Measurements from ENCODE around the gene NUTF2. TPM values are rescaled to one million over a fixed set of nuclear protein-coding genes. Genes with fewer than 3 reads are reported as not detected.
A peak's percentile ranks its signal among the peaks of the same experiment; 100 is the strongest.

Gene NUTF2
- total and polyA plus RNA-seq, 7 experiments from 2014 or later: 34.7 to 125 (median 41.3) TPM

- Mint-ChIP-seq H3K27me3 (peaks cover 0 to 6% (median 0%) of the 10 kb centered on the region in 5 donors), H3K36me3 (no peaks in the 10 kb centered on the region), H3K27ac (no peak overlapping the region), H3K4me3 (no peak overlapping the region), H3K9me3 (no peaks in the 10 kb centered on the region), H3K4me1 (peaks cover 0 to 8% (median 6%) of the 10 kb centered on the region in 7 donors)
- H3K9me3 ChIP-seq (ENCODE audit: control insufficient read depth in 2 of 3, low read length in 3 of 3): no peaks in the 10 kb centered on the region
- H3K27ac ChIP-seq (ENCODE audit: low read depth, low read length): no peak overlapping the region
- no peaks in the 10 kb centered on the region for H3K4me1 ChIP-seq (ENCODE audit: control insufficient read depth in 2 of 2, insufficient read depth in 2 of 2, low read length in 2 of 2)
- ATAC-seq (no peak), DNase-seq (no peak)
- H3K36me3 ChIP-seq (ENCODE audit: control insufficient read depth in 2 of 3, insufficient read depth in 3 of 3, low read length in 3 of 3): no peaks in the 10 kb centered on the region
- intact Hi-C loops (cut with micrococcal nuclease): no loop called here
- ChIA-PET POLR2A (interaction anchor here (1.6 kb wide), 1 partner anchor 8 kb away, joined by 5 read pairs; the partner anchor contains the start of genes RANBP10 and TSNAXIP1), CTCF (interaction anchor here (1.0 to 4.0 kb wide), 6 partner anchors 13 to 114 kb away, joined by 3 to 29 read pairs (median 4); partner anchors contain the start of gene EDC4)
- H3K27me3 ChIP-seq (ENCODE audit: control insufficient read depth in 2 of 2, insufficient read depth in 2 of 2, low read length in 2 of 2): no peaks in the 10 kb centered on the region
- no peak overlapping the region for H3K4me3 ChIP-seq (ENCODE audit: low read length)
Measured at GRCh38 chr16:67814567-67814966, 32.2 kb upstream of the NUTF2 start.

GRCh38 chr16:67820608-67821259, 26.0 kb upstream of the NUTF2 start:
- H3K36me3 Mint-ChIP-seq: no peaks in the 10 kb centered on the region
- H3K4me3 ChIP-seq (ENCODE audit: low read length): no peak overlapping the region
- ChIA-PET POLR2A (interaction anchor here (0.6 kb wide), 1 partner anchor 523 kb away, joined by 3 read pairs; no protein-coding TSS in a partner anchor), CTCF (no interaction called here)
- H3K9me3 ChIP-seq (ENCODE audit: control insufficient read depth in 2 of 3, low read length in 3 of 3): no peaks in the 10 kb centered on the region
- H3K27ac Mint-ChIP-seq: no peak overlapping the region
- H3K4me1 ChIP-seq (ENCODE audit: control insufficient read depth in 2 of 2, insufficient read depth in 2 of 2, low read length in 2 of 2): no peaks in the 10 kb centered on the region
- no peak for DNase-seq
- ATAC-seq: no peak
- H3K27ac ChIP-seq (ENCODE audit: low read depth, low read length): no peak overlapping the region
- no peaks in the 10 kb centered on the region for H3K9me3 Mint-ChIP-seq
- H3K4me1 Mint-ChIP-seq: peaks cover 0 to 8% (median 6%) of the 10 kb centered on the region in 7 donors
- H3K4me3 Mint-ChIP-seq: no peak overlapping the region
- no peaks in the 10 kb centered on the region for H3K36me3 ChIP-seq (ENCODE audit: control insufficient read depth in 2 of 3, insufficient read depth in 3 of 3, low read length in 3 of 3)
- intact Hi-C loops (cut with micrococcal nuclease): no loop called here
- no peaks in the 10 kb centered on the region for H3K27me3 Mint-ChIP-seq
- H3K27me3 ChIP-seq (ENCODE audit: control insufficient read depth in 2 of 2, insufficient read depth in 2 of 2, low read length in 2 of 2): no peaks in the 10 kb centered on the region

GRCh38 chr16:67822511-67822910, 24.2 kb upstream of the NUTF2 start:
- H3K27me3 ChIP-seq (ENCODE audit: control insufficient read depth in 2 of 2, insufficient read depth in 2 of 2, low read length in 2 of 2): no peaks in the 10 kb centered on the region
- ATAC-seq (no peak), DNase-seq (no peak)
- H3K27ac ChIP-seq (ENCODE audit: low read depth, low read length): no peak overlapping the region
- intact Hi-C loops (cut with micrococcal nuclease): no loop called here
- H3K27ac Mint-ChIP-seq: peak overlapping the region in 1 of 9 donors; percentile 14
- H3K27me3 Mint-ChIP-seq: no peaks in the 10 kb centered on the region
- H3K4me1 ChIP-seq (ENCODE audit: control insufficient read depth in 2 of 2, insufficient read depth in 2 of 2, low read length in 2 of 2): no peaks in the 10 kb centered on the region
- no peak overlapping the region for H3K4me3 ChIP-seq (ENCODE audit: low read length)
- H3K36me3 ChIP-seq (ENCODE audit: control insufficient read depth in 2 of 3, insufficient read depth in 3 of 3, low read length in 3 of 3): peaks cover 0 to 4% (median 0%) of the 10 kb centered on the region in 3 experiments
- POLR2A ChIA-PET: no interaction called here
- peaks cover 0 to 1% (median 0%) of the 10 kb centered on the region in 5 donors for H3K36me3 Mint-ChIP-seq
- no peak overlapping the region for H3K4me3 Mint-ChIP-seq
- H3K9me3 Mint-ChIP-seq: no peaks in the 10 kb centered on the region
- CTCF ChIA-PET: no interaction called here
- H3K4me1 Mint-ChIP-seq: no peaks in the 10 kb centered on the region
- H3K9me3 ChIP-seq (ENCODE audit: control insufficient read depth in 2 of 3, low read length in 3 of 3): no peaks in the 10 kb centered on the region

GRCh38 chr16:67825119-67825518, 21.6 kb upstream of the NUTF2 start:
- Mint-ChIP-seq H3K4me1 (peaks cover 0 to 6% (median 0%) of the 10 kb centered on the region in 7 donors), H3K9me3 (no peaks in the 10 kb centered on the region), H3K27me3 (no peaks in the 10 kb centered on the region), H3K36me3 (peaks cover 3 to 8% (median 5%) of the 10 kb centered on the region in 5 donors), H3K27ac (no peak overlapping the region), H3K4me3 (no peak overlapping the region)
- Histone ChIP-seq H3K27ac (ENCODE audit: low read depth, low read length) (no peak overlapping the region), H3K36me3 (ENCODE audit: control insufficient read depth in 2 of 3, insufficient read depth in 3 of 3, low read length in 3 of 3) (peaks cover 0 to 30% (median 3%) of the 10 kb centered on the region in 3 experiments), H3K4me3 (ENCODE audit: low read length) (no peak overlapping the region), H3K9me3 (ENCODE audit: control insufficient read depth in 2 of 3, low read length in 3 of 3) (no peaks in the 10 kb centered on the region), H3K27me3 (ENCODE audit: control insufficient read depth in 2 of 2, insufficient read depth in 2 of 2, low read length in 2 of 2) (no peaks in the 10 kb centered on the region), H3K4me1 (ENCODE audit: control insufficient read depth in 2 of 2, insufficient read depth in 2 of 2, low read length in 2 of 2) (no peaks in the 10 kb centered on the region)
- ChIA-PET CTCF (no interaction called here), POLR2A (interaction anchor here (1.7 kb wide), 1 partner anchor 9 kb away, joined by 4 read pairs; no protein-coding TSS in a partner anchor)
- no peak for DNase-seq
- no peak for ATAC-seq
- intact Hi-C loops (cut with micrococcal nuclease): no loop called here

GRCh38 chr16:67825906-67826305, 20.8 kb upstream of the NUTF2 start:
- POLR2A ChIA-PET: interaction anchor here (0.5 to 1.7 kb wide), 3 partner anchors 9 to 33 kb away, joined by 3 to 4 read pairs (median 3); no protein-coding TSS in a partner anchor
- no peaks in the 10 kb centered on the region for H3K27me3 ChIP-seq (ENCODE audit: control insufficient read depth in 2 of 2, insufficient read depth in 2 of 2, low read length in 2 of 2)
- H3K9me3 Mint-ChIP-seq: no peaks in the 10 kb centered on the region
- H3K27ac ChIP-seq (ENCODE audit: low read depth, low read length): no peak overlapping the region
- peaks cover 0 to 38% (median 3%) of the 10 kb centered on the region in 3 experiments for H3K36me3 ChIP-seq (ENCODE audit: control insufficient read depth in 2 of 3, insufficient read depth in 3 of 3, low read length in 3 of 3)
- H3K4me1 Mint-ChIP-seq: peaks cover 0 to 6% (median 0%) of the 10 kb centered on the region in 7 donors
- no peaks in the 10 kb centered on the region for H3K27me3 Mint-ChIP-seq
- H3K4me1 ChIP-seq (ENCODE audit: control insufficient read depth in 2 of 2, insufficient read depth in 2 of 2, low read length in 2 of 2): no peaks in the 10 kb centered on the region
- H3K4me3 ChIP-seq (ENCODE audit: low read length): no peak overlapping the region
- ATAC-seq: no peak
- peaks cover 3 to 12% (median 5%) of the 10 kb centered on the region in 5 donors for H3K36me3 Mint-ChIP-seq
- CTCF ChIA-PET: interaction anchor here (0.7 to 1.5 kb wide), 2 partner anchors 9 to 1979 kb away, joined by 3 to 7 read pairs; no protein-coding TSS in a partner anchor
- no peak for DNase-seq
- intact Hi-C loops (cut with micrococcal nuclease): no loop called here
- no peak overlapping the region for H3K4me3 Mint-ChIP-seq
- no peak overlapping the region for H3K27ac Mint-ChIP-seq
- H3K9me3 ChIP-seq (ENCODE audit: control insufficient read depth in 2 of 3, low read length in 3 of 3): no peaks in the 10 kb centered on the region

GRCh38 chr16:67828651-67829050, 18.1 kb upstream of the NUTF2 start:
- peaks cover 0 to 52% (median 3%) of the 10 kb centered on the region in 3 experiments for H3K36me3 ChIP-seq (ENCODE audit: control insufficient read depth in 2 of 3, insufficient read depth in 3 of 3, low read length in 3 of 3)

More at GRCh38 chr16:67828651-67829050, 18.1 kb upstream of the NUTF2 start:
- H3K27me3 ChIP-seq (ENCODE audit: control insufficient read depth in 2 of 2, insufficient read depth in 2 of 2, low read length in 2 of 2): no peaks in the 10 kb centered on the region
- DNase-seq (no peak), ATAC-seq (no peak)
- ChIA-PET CTCF (no interaction called here), POLR2A (interaction anchor here (1.0 kb wide), 1 partner anchor 16 kb away, joined by 3 read pairs; no protein-coding TSS in a partner anchor)
- Mint-ChIP-seq H3K27me3 (no peaks in the 10 kb centered on the region), H3K4me3 (no peak overlapping the region), H3K27ac (peak overlapping the region in 1 of 9 donors; percentile 6), H3K36me3 (peaks cover 3 to 14% (median 5%) of the 10 kb centered on the region in 5 donors), H3K4me1 (peaks cover 8 to 15% (median 11%) of the 10 kb centered on the region in 7 donors), H3K9me3 (no peaks in the 10 kb centered on the region)
- no peak overlapping the region for H3K4me3 ChIP-seq (ENCODE audit: low read length)
- H3K27ac ChIP-seq (ENCODE audit: low read depth, low read length): no peak overlapping the region
- peaks cover 8 to 9% of the 10 kb centered on the region in 2 donors for H3K4me1 ChIP-seq (ENCODE audit: control insufficient read depth in 2 of 2, insufficient read depth in 2 of 2, low read length in 2 of 2)
- no peaks in the 10 kb centered on the region for H3K9me3 ChIP-seq (ENCODE audit: control insufficient read depth in 2 of 3, low read length in 3 of 3)
- intact Hi-C loops (cut with micrococcal nuclease): no loop called here

All from naive thymus-derived CD4-positive, alpha-beta T cell (primary cell).